ENCODE data around the gene HBZ. TPM values are rescaled to one million over a fixed set of nuclear protein-coding genes. Genes with fewer than 3 reads are reported as not detected.

HBZ gene
- total and polyA plus RNA-seq, 2 of the 8 experiments (the other 6 are each of a cell fraction or from before 2014, with no cell fraction given) = 0.12 TPM; not detected in 1

- Histone ChIP-seq H3K9ac (replicated peaks in 1 of 4; ENCODE audit: extremely low read depth in 1 of 4, low read depth in 3 of 4, low read length in 3 of 4) (no peak overlapping the region), H3K79me1 (ENCODE audit: low read depth, low read length) (no peaks in the 10 kb centered on the region; the same call in 1 of the 2 replicates), H3K9me3 (ENCODE audit: insufficient read depth in 2 of 2, low read depth in 1 of 2, low read length in 1 of 2) (peaks cover 0 to 3% of the 10 kb centered on the region in 2 experiments; a peak in 1 of 4 replicates), H4K91ac (replicated peaks; ENCODE audit: insufficient read length, low read length) (no peak overlapping the region), H3K27me3 (replicated peaks in 1 of 4; ENCODE audit: control insufficient read depth in 3 of 4, extremely low read depth in 1 of 4, insufficient read depth in 3 of 4, low read length in 3 of 4) (no peaks in the 10 kb centered on the region), H3K36me3 (ENCODE audit: control insufficient read depth in 2 of 4, insufficient read depth in 4 of 4, low read length in 3 of 4) (peaks cover 28 to 52% (median 44%) of the 10 kb centered on the region in 4 experiments; a peak in 7 of 8 replicates), H4K20me1 (replicated peaks in 1 of 2; ENCODE audit: control insufficient read depth in 1 of 2, insufficient read depth in 2 of 2, low read length in 2 of 2) (peaks cover 4 to 14% of the 10 kb centered on the region in 2 experiments), H3K23me2 (ENCODE audit: low read depth, low read length) (no peaks in the 10 kb centered on the region), H3K23ac (ENCODE audit: insufficient read length) (no peak overlapping the region), H2BK12ac (ENCODE audit: low read depth, low read length) (no peak overlapping the region), H4K8ac (ENCODE audit: extremely low read depth, insufficient read depth, low read length) (no peak overlapping the region), H2BK5ac (ENCODE audit: low read depth, low read length) (no peak overlapping the region), H3K56ac (replicated peaks; ENCODE audit: insufficient read length, low read depth, low read length) (no peak overlapping the region), H4K5ac (ENCODE audit: insufficient read length, low read depth, low read length) (no peak overlapping the region), H2BK15ac (ENCODE audit: low read length) (no peak overlapping the region), H2BK20ac (ENCODE audit: low read length) (no peak overlapping the region), H3K27ac (ENCODE audit: low read depth, low read length) (no peak overlapping the region), H3K4me3 (ENCODE audit: extremely low read depth in 1 of 4, insufficient read depth in 2 of 4, low read depth in 3 of 4, low read length in 4 of 4) (no peak overlapping the region), H3K4me2 (ENCODE audit: insufficient read depth in 1 of 2, low read depth in 2 of 2, low read length in 2 of 2) (no peak overlapping the region), H3K14ac (ENCODE audit: insufficient read length) (no peak overlapping the region), H3K79me2 (ENCODE audit: control insufficient read depth in 1 of 2, insufficient read depth in 2 of 2, low read length in 2 of 2) (no peaks in the 10 kb centered on the region), H3K4me1 (replicated peaks in 1 of 4; ENCODE audit: control insufficient read depth in 3 of 4, insufficient read depth in 4 of 4, low read length in 3 of 4) (no peaks in the 10 kb centered on the region), H3K18ac (ENCODE audit: extremely low read depth, low read length) (no peak overlapping the region), H2AFZ (ENCODE audit: low read length) (no peak overlapping the region), H2AK5ac (ENCODE audit: low read depth, low read length) (no peak overlapping the region), H2BK120ac (replicated peaks; ENCODE audit: low read depth, low read length) (no peak overlapping the region), H3K4ac (replicated peaks; ENCODE audit: insufficient read length, low read depth, low read length) (no peak overlapping the region)
- POLR2A ChIA-PET (ENCODE audit: partially characterized antibody) = interaction anchor here (0.6 to 34.3 kb wide), 3 partner anchors 38 to 173 kb away, joined by 3 to 348 read pairs (median 3); partner anchors contain the start of gene LUC7L
- 97% methylated on average over 8 of the region's 8 CpGs; no CpG with 5 or more reads in 1 of the 2 experiments for WGBS, 2 experiments (ENCODE audit: extremely low coverage in 1 of 2, insufficient coverage in 1 of 2, insufficient read length in 1 of 2, insufficient replicate concordance in 2 of 2, low coverage in 1 of 2, low lambda C conversion rate in 2 of 2, missing lambda C conversion rate in 1 of 2)
- TF ChIP-seq TAF7 (optimal IDR thresholded peaks at IDR 0.05; ENCODE audit: borderline replicate concordance, low read depth, low read length) (no peak), JUN (IDR thresholded peaks at IDR 0.05; ENCODE audit: low read depth, low read length) (no peak), RXRA (IDR thresholded peaks at IDR 0.05; ENCODE audit: insufficient read depth, low read depth, low read length) (no peak)
- CTCF ChIA-PET (ENCODE audit: partially characterized antibody) = interaction anchor here (0.8 to 2.8 kb wide), 4 partner anchors 21 to 175 kb away, joined by 3 to 10 read pairs (median 6); no protein-coding TSS in a partner anchor
- DNase-seq (ENCODE audit: low read depth in 1 of 2, low spot score in 2 of 2) (no peak), FAIRE-seq (no peak)
Measured at GRCh38 chr16:187330-187729, 34.9 kb downstream of the HBZ start.
